NCI-H2227 treated with DMSO at 0.1 percent for 48 hours (cell line): ENCODE results near the gene AMER3.
"Not testable (repeated sequence)": the region's sequence is repeated elsewhere in the genome, so short reads cannot be mapped to it uniquely, and the experiment has no call there.

Experiments used
- DNase-seq: peaks from one replicate; lab custom pipeline; 2025; lab: John Stamatoyannopoulos, UW

Gene AMER3

GRCh38 chr2:130755256-130756052 lies at the start of gene AMER3:
AMER3 (plus strand) TSS chr2:130755540; CDS start chr2:130762073, 6,533 bp downstream.
- peak; percentile 89 for DNase-seq

- DNase-seq = not testable (repeated sequence)
Measured at GRCh38 chr2:130714795-130715194, 40.5 kb upstream of the AMER3 start.

- DNase-seq = no peak
Measured at GRCh38 chr2:130720036-130720435, 35.3 kb upstream of the AMER3 start.

- no peak for DNase-seq
Measured at GRCh38 chr2:130720528-130720927, 34.8 kb upstream of the AMER3 start.

- no peak for DNase-seq
Measured at GRCh38 chr2:130724455-130724854, 30.9 kb upstream of the AMER3 start.

- no peak for DNase-seq
Measured at GRCh38 chr2:130726614-130727180, 28.6 kb upstream of the AMER3 start.

GRCh38 chr2:130727286-130727924 lies 27.9 kb upstream of the AMER3 start:
- peak; percentile 98 for DNase-seq

GRCh38 chr2:130728007-130728454 lies 27.3 kb upstream of the AMER3 start:
- DNase-seq = peak; percentile 78

GRCh38 chr2:130728549-130729316 lies 26.6 kb upstream of the AMER3 start, which contains the start of gene GPR148:
GPR148 (plus strand) TSS chr2:130729070; CDS start chr2:130729152, 82 bp downstream.
- DNase-seq = no peak

GRCh38 chr2:130729322-130730299 lies 25.7 kb upstream of the AMER3 start:
- DNase-seq = no peak

GRCh38 chr2:130732257-130732656 lies 23.1 kb upstream of the AMER3 start:
- DNase-seq = not testable (repeated sequence)

- DNase-seq = no peak
Measured at GRCh38 chr2:130735200-130735599, 20.1 kb upstream of the AMER3 start.

GRCh38 chr2:130736487-130736886 lies 18.9 kb upstream of the AMER3 start:
- DNase-seq = no peak

- DNase-seq = no peak
Measured at GRCh38 chr2:130737592-130737991, 17.7 kb upstream of the AMER3 start.

GRCh38 chr2:130740671-130741070 lies 14.7 kb upstream of the AMER3 start:
- DNase-seq = no peak

- no peak for DNase-seq
Measured at GRCh38 chr2:130743278-130743677, 12.1 kb upstream of the AMER3 start.

- no peak for DNase-seq
Measured at GRCh38 chr2:130744287-130745117, 10.8 kb upstream of the AMER3 start.

GRCh38 chr2:130749078-130749477 lies 6.3 kb upstream of the AMER3 start:
- DNase-seq = no peak

- no peak for DNase-seq
Measured at GRCh38 chr2:130749641-130750040, 5.7 kb upstream of the AMER3 start.

- DNase-seq = no peak
Measured at GRCh38 chr2:130754811-130755210, 529 bp upstream of the AMER3 start.
